Measurements from ENCODE around the gene AUH.

AUH gene

DNA sequence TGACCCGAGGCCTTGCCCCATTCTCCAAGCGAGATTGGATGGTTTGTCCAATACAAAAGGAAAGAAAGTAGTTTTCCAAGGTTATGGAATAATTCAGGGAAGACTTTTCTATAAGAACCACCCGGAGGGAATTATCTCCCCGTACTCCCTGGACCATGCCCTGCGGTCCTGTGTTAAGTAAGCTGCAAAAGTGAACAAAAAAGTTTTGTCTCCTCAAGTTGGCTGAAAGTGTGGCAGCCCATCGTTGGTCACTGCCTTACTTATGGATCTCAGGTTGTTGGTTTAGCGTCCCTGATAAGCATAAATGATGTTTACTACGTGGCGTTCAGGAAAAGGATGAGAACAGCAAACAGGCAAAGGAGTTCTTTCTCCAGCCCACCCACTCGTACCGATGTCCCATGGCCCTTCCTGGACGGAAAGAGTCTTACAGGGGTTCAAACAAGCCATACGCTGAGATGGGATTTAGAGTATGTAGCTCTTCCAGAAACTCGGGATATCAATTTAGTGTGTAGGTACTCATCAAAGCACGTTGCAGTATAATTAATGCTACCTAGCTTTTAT lies 413 bp upstream of the AUH start:
- peak overlapping the region; percentile 95 for H3K4me3 ChIP-seq (ENCODE audit: insufficient read depth, low read depth, low read length, poor library complexity, severe bottlenecking)
- H3K27ac ChIP-seq (ENCODE audit: insufficient read depth, low read length, poor library complexity, severe bottlenecking) = peak overlapping the region; percentile 48
- peaks cover 17% of the 10 kb centered on the region for H3K4me1 ChIP-seq (ENCODE audit: control insufficient read depth, insufficient read depth, low read length, poor library complexity, severe bottlenecking)
- no peaks in the 10 kb centered on the region for H3K36me3 ChIP-seq (ENCODE audit: control insufficient read depth, insufficient read depth, low read length)
- no peaks in the 10 kb centered on the region for H3K27me3 ChIP-seq (replicated peaks; ENCODE audit: control insufficient read depth, insufficient read depth, low read length, poor library complexity, severe bottlenecking)
- no peaks in the 10 kb centered on the region for H3K9me3 ChIP-seq (ENCODE audit: control insufficient read depth, low read length)
- no peak for DNase-seq

GRCh38 chr9:91360551-91361290 lies 997 bp downstream of the AUH start:
- H3K27me3 ChIP-seq (replicated peaks; ENCODE audit: control insufficient read depth, insufficient read depth, low read length, poor library complexity, severe bottlenecking) = no peaks in the 10 kb centered on the region
- no peaks in the 10 kb centered on the region for H3K36me3 ChIP-seq (ENCODE audit: control insufficient read depth, insufficient read depth, low read length)
- H3K27ac ChIP-seq (ENCODE audit: insufficient read depth, low read length, poor library complexity, severe bottlenecking) = peak overlapping the region; percentile 75
- peaks cover 17% of the 10 kb centered on the region for H3K4me1 ChIP-seq (ENCODE audit: control insufficient read depth, insufficient read depth, low read length, poor library complexity, severe bottlenecking)
- DNase-seq = no peak
- peak overlapping the region; percentile 95 for H3K4me3 ChIP-seq (ENCODE audit: insufficient read depth, low read depth, low read length, poor library complexity, severe bottlenecking)
- H3K9me3 ChIP-seq (ENCODE audit: control insufficient read depth, low read length) = no peaks in the 10 kb centered on the region

- Histone ChIP-seq H3K9me3 (ENCODE audit: control insufficient read depth, low read length) (no peaks in the 10 kb centered on the region), H3K27ac (ENCODE audit: insufficient read depth, low read length, poor library complexity, severe bottlenecking) (no peak overlapping the region), H3K27me3 (replicated peaks; ENCODE audit: control insufficient read depth, insufficient read depth, low read length, poor library complexity, severe bottlenecking) (no peaks in the 10 kb centered on the region), H3K4me3 (ENCODE audit: insufficient read depth, low read depth, low read length, poor library complexity, severe bottlenecking) (no peak overlapping the region), H3K36me3 (ENCODE audit: control insufficient read depth, insufficient read depth, low read length) (no peaks in the 10 kb centered on the region), H3K4me1 (ENCODE audit: control insufficient read depth, insufficient read depth, low read length, poor library complexity, severe bottlenecking) (peaks cover 17% of the 10 kb centered on the region)
- DNase-seq = no peak
Measured at GRCh38 chr9:91359734-91360470, 1.8 kb downstream of the AUH start.

GRCh38 chr9:91359083-91359482 lies 2.6 kb downstream of the AUH start:
- Histone ChIP-seq H3K27me3 (replicated peaks; ENCODE audit: control insufficient read depth, insufficient read depth, low read length, poor library complexity, severe bottlenecking) (no peaks in the 10 kb centered on the region), H3K27ac (ENCODE audit: insufficient read depth, low read length, poor library complexity, severe bottlenecking) (no peak overlapping the region), H3K9me3 (ENCODE audit: control insufficient read depth, low read length) (no peaks in the 10 kb centered on the region), H3K4me1 (ENCODE audit: control insufficient read depth, insufficient read depth, low read length, poor library complexity, severe bottlenecking) (peaks cover 17% of the 10 kb centered on the region), H3K36me3 (ENCODE audit: control insufficient read depth, insufficient read depth, low read length) (no peaks in the 10 kb centered on the region), H3K4me3 (ENCODE audit: insufficient read depth, low read depth, low read length, poor library complexity, severe bottlenecking) (no peak overlapping the region)
- DNase-seq = no peak

DNA sequence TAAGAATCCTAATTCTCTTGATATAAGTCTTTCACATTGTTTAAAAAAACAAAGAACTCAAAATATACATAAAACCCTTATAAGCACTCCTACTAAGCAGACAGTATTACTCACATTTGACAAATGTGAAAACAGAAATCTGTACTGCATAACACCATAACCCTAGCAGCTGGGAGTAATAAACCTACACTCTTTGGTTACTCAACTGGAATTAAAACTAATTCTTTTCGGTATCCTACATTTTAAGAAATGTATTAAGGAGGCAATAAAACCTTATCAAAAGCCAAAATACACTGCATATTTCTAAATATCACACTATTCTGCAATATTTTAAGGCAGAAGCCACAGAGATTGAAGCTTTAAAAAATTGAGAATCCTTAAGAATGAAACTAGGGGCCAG lies 6.8 kb downstream of the AUH start:
- no peak overlapping the region for H3K4me3 ChIP-seq (ENCODE audit: insufficient read depth, low read depth, low read length, poor library complexity, severe bottlenecking)
- no peaks in the 10 kb centered on the region for H3K4me1 ChIP-seq (ENCODE audit: control insufficient read depth, insufficient read depth, low read length, poor library complexity, severe bottlenecking)
- peaks cover 8% of the 10 kb centered on the region for H3K36me3 ChIP-seq (ENCODE audit: control insufficient read depth, insufficient read depth, low read length)
- no peaks in the 10 kb centered on the region for H3K27me3 ChIP-seq (replicated peaks; ENCODE audit: control insufficient read depth, insufficient read depth, low read length, poor library complexity, severe bottlenecking)
- no peak overlapping the region for H3K27ac ChIP-seq (ENCODE audit: insufficient read depth, low read length, poor library complexity, severe bottlenecking)
- no peaks in the 10 kb centered on the region for H3K9me3 ChIP-seq (ENCODE audit: control insufficient read depth, low read length)
- DNase-seq = no peak

GRCh38 chr9:91349115-91349555 lies 12.6 kb downstream of the AUH start:
- Histone ChIP-seq H3K4me1 (ENCODE audit: control insufficient read depth, insufficient read depth, low read length, poor library complexity, severe bottlenecking) (no peaks in the 10 kb centered on the region), H3K36me3 (ENCODE audit: control insufficient read depth, insufficient read depth, low read length) (peaks cover 13% of the 10 kb centered on the region), H3K27me3 (replicated peaks; ENCODE audit: control insufficient read depth, insufficient read depth, low read length, poor library complexity, severe bottlenecking) (no peaks in the 10 kb centered on the region), H3K27ac (ENCODE audit: insufficient read depth, low read length, poor library complexity, severe bottlenecking) (no peak overlapping the region), H3K9me3 (ENCODE audit: control insufficient read depth, low read length) (no peaks in the 10 kb centered on the region), H3K4me3 (ENCODE audit: insufficient read depth, low read depth, low read length, poor library complexity, severe bottlenecking) (no peak overlapping the region)
- no peak for DNase-seq

- Histone ChIP-seq H3K9me3 (ENCODE audit: control insufficient read depth, low read length) (no peaks in the 10 kb centered on the region), H3K4me3 (ENCODE audit: insufficient read depth, low read depth, low read length, poor library complexity, severe bottlenecking) (no peak overlapping the region), H3K27ac (ENCODE audit: insufficient read depth, low read length, poor library complexity, severe bottlenecking) (no peak overlapping the region), H3K36me3 (ENCODE audit: control insufficient read depth, insufficient read depth, low read length) (peaks cover 13% of the 10 kb centered on the region), H3K4me1 (ENCODE audit: control insufficient read depth, insufficient read depth, low read length, poor library complexity, severe bottlenecking) (no peaks in the 10 kb centered on the region), H3K27me3 (replicated peaks; ENCODE audit: control insufficient read depth, insufficient read depth, low read length, poor library complexity, severe bottlenecking) (no peaks in the 10 kb centered on the region)
- DNase-seq = no peak
Measured at GRCh38 chr9:91348191-91348807, 13.4 kb downstream of the AUH start.

GRCh38 chr9:91347377-91347776 lies 14.3 kb downstream of the AUH start:
- Histone ChIP-seq H3K4me3 (ENCODE audit: insufficient read depth, low read depth, low read length, poor library complexity, severe bottlenecking) (no peak overlapping the region), H3K36me3 (ENCODE audit: control insufficient read depth, insufficient read depth, low read length) (peaks cover 15% of the 10 kb centered on the region), H3K4me1 (ENCODE audit: control insufficient read depth, insufficient read depth, low read length, poor library complexity, severe bottlenecking) (no peaks in the 10 kb centered on the region), H3K27ac (ENCODE audit: insufficient read depth, low read length, poor library complexity, severe bottlenecking) (no peak overlapping the region), H3K27me3 (replicated peaks; ENCODE audit: control insufficient read depth, insufficient read depth, low read length, poor library complexity, severe bottlenecking) (no peaks in the 10 kb centered on the region), H3K9me3 (ENCODE audit: control insufficient read depth, low read length) (no peaks in the 10 kb centered on the region)
- DNase-seq = no peak

GRCh38 chr9:91346644-91347043 lies 15.1 kb downstream of the AUH start:
- no peak overlapping the region for H3K4me3 ChIP-seq (ENCODE audit: insufficient read depth, low read depth, low read length, poor library complexity, severe bottlenecking)
- DNase-seq = no peak
- H3K4me1 ChIP-seq (ENCODE audit: control insufficient read depth, insufficient read depth, low read length, poor library complexity, severe bottlenecking) = no peaks in the 10 kb centered on the region
- no peak overlapping the region for H3K27ac ChIP-seq (ENCODE audit: insufficient read depth, low read length, poor library complexity, severe bottlenecking)
- no peaks in the 10 kb centered on the region for H3K9me3 ChIP-seq (ENCODE audit: control insufficient read depth, low read length)
- no peaks in the 10 kb centered on the region for H3K27me3 ChIP-seq (replicated peaks; ENCODE audit: control insufficient read depth, insufficient read depth, low read length, poor library complexity, severe bottlenecking)
- peaks cover 22% of the 10 kb centered on the region for H3K36me3 ChIP-seq (ENCODE audit: control insufficient read depth, insufficient read depth, low read length)

- no peak overlapping the region for H3K4me3 ChIP-seq (ENCODE audit: insufficient read depth, low read depth, low read length, poor library complexity, severe bottlenecking)
- H3K27me3 ChIP-seq (replicated peaks; ENCODE audit: control insufficient read depth, insufficient read depth, low read length, poor library complexity, severe bottlenecking) = no peaks in the 10 kb centered on the region
- peaks cover 19% of the 10 kb centered on the region for H3K36me3 ChIP-seq (ENCODE audit: control insufficient read depth, insufficient read depth, low read length)
- no peaks in the 10 kb centered on the region for H3K9me3 ChIP-seq (ENCODE audit: control insufficient read depth, low read length)
- H3K27ac ChIP-seq (ENCODE audit: insufficient read depth, low read length, poor library complexity, severe bottlenecking) = no peak overlapping the region
- H3K4me1 ChIP-seq (ENCODE audit: control insufficient read depth, insufficient read depth, low read length, poor library complexity, severe bottlenecking) = no peaks in the 10 kb centered on the region
- DNase-seq = no peak
Measured at GRCh38 chr9:91345978-91346377, 15.7 kb downstream of the AUH start.

All from effector memory CD4-positive, alpha-beta T cell (primary cell).